Stomach (tissue), 4 donors: Measurements from ENCODE around the gene DIP2A.

Experiments used
- CTCF ChIP-seq, 7 experiments: fragments of 450-650 bp in 4 of 7; fragments of 200-600 bp in 3 of 7; sonication (generic) in 3 of 7; IDR thresholded peaks; one replicate each; pipeline ENCODE4 v1.5.1; 2016 to 2019; ENCODE audit warnings: antibody characterized with exemption in 7 of 7, control low read depth in 2 of 7, mild to moderate bottlenecking in 1 of 7
- POLR2AphosphoS5 ChIP-seq, 3 donors: sonication (generic); formaldehyde crosslinking; IDR thresholded peaks; one replicate each; pipeline ENCODE4 v1.6.1; 2016; ENCODE audit warnings: antibody characterized with exemption in 3 of 3

- TF ChIP-seq POLR2AphosphoS5 (IDR thresholded peaks at IDR 0.05): peak; percentile 87 to 96 (median 87)
- no peak for TF ChIP-seq CTCF (IDR thresholded peaks at IDR 0.05)
Observed at GRCh38 chr21:46458315-46459023, at the start of gene DIP2A.
